Esophagus mucosa (tissue), 1 donor: ENCODE data around the gene DNAJC27. TPM values are rescaled to one million over a fixed set of nuclear protein-coding genes. Genes with fewer than 3 reads are reported as not detected.

Source experiments
- ATAC-seq: fragments of 200-7000 bp; cut with Tn5 transposase; one replicate; pipeline ENCODE4 v1.9.1; 2020
- total RNA-seq: library from RNA; stranded (reverse); gene quantifications from one replicate; pipeline ENCODE4 v1.2.4, GENCODE V29; 2023
- donor health status: DM: yes; HTN: yes; CAD: no.

DNAJC27 gene
- total RNA-seq, 1 donor from 2014 or later, result 2.2 TPM

DNA sequence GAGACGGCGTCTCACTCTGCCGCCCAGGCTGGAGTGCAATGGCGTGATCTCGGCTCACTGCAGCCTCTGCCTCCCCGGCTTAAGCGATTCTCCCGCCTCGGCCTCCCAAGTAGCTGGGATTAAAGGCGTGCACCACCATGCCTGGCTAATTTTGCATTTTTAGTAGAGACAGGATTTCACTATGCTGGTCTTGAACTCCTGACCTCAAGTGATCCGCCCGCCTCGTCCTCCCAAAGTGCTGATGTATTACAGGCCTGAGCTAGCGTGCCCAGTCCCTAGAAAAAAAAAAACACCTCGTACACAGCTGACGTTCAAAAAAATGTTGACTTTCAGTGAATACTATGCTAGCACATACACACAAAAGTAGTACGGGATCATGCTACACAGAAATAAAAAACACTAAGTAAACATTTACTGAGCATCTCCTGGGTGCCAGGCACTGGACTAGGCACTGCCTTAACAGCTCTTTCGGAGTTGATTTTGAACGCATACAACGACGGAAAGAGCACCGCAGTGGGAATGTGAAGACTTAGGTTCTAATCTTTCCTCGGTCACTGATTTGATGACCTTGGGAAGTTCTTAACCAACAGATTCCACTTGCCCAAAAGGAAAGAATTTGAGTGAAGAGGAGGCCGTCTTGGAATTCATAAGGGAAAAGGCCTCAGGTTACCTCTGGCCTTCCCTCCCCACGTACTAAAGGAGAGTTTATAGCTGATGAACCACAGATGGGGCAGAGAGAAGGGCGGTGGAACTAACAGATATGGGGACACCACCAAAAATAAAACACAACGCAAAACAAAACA is 1.1 kb downstream of the DNAJC27 start:
- ATAC-seq, result no peak

DNA sequence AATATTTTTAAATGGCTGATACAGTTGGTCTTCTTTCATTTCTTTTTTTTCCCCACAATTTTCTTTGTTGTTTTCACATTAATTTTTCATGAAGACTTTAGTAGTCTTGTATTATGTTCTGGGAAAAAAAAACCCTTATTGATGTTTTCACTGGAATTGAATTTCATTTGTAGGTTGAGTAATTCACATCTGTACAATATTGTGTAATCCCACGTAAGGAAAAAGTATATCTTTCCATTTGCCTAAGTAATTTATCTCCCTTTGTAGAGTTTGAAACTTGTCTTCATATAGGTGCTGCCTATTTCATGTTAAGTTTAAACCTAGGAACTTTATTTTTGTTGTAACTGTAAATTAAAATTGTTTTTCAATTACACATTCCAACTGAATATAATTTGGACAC is 2.0 kb downstream of the DNAJC27 start:
- ATAC-seq, result no peak

DNA sequence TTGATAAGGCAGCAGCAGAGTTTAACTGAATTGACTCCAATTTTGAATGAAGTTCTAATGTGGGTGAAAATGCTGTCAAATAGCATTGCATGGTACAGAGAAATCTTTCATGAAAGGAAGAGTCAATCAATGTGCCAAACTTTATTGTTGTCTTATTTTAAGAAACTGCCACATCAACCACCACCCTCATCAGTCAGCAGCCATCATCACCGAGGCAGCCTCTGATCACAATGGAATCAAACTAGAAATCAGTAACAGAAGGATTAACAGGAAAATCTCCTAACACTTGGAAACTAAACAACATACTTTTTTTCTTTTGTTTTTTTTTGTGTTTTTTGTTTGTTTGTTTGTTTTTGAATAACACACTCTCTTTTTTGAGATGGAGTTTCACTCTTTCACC is 9.9 kb downstream of the DNAJC27 start:
- ATAC-seq, result no peak

DNA sequence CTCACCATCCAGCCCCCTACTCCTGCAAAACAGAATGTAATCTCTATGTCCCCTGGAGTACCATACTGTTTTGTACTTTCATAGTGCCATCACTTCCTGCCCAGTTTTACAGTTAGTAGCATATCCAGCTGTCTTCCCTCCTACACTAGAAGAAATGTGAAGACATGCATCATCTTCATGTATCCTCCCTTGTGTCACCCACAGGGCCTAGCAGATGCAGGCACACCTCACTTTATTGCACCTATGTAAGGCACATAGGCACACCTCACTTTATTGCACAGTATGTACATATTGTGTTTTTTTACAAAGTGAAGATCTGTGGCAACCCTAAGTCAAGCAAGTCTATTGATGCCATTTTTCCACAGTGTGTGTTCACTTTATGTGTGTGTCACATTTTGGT is 12.0 kb downstream of the DNAJC27 start:
- no peak for ATAC-seq

DNA sequence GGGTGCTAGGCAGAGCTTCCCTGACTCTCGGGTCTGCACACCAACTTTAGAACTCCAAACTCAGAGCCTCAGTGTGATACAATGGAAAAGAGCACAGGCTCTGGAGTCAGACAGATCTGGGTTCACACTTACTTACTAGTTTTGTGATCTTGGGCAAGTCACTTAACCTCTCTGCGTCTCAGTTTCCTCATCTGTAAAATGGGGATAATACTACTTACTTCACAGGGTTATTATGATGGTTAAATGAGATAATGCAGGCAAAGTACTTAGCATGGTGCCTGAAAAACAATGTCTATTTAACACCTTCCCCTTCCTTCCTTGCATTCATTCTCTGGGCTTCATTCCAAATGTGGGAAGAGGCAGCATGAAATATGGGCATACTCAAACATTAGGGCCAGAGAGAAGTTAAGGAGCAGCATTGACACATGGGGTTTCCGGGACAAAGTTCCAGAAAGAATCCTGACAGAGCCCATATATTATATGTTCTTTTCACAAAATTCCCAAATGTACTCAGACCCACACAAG is 13.3 kb downstream of the DNAJC27 start:
- no peak for ATAC-seq

DNA sequence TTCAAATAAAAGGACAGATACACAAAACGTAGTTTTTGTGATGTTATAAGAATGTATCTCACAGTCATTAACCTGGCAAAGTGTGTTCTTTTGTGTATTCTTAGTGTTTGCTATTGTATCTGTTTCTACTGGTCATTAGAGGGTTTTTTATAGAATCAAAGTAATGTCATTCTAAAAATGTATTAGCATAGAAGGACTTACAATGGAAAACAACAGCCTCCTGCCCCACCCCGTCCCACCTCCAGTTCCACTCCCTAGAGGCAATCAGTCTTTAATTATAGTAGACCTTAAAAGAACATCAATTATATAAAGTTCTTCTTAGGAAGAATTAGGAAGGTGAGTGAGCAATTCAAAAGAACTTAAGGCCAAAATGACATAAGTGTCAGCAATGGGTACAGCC is 13.8 kb downstream of the DNAJC27 start:
- no peak for ATAC-seq

DNA sequence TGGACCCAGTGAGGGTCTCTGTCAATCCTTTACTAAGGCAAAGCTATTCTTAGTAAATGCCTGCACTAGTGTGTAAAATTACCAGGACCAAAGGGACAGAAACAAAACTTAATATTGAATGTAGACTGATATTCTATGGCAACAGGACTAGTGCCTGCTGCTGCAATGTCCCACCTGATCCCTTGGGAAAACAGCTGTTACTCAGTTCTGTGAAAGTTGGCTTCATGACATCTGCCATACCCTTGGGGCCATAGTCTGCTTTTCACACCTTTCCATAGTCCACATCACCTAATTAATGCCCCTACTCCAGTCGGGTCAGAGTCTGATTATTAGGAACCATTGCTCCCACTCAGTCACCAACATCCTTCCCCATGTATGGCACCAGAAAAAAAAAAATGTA is 14.5 kb downstream of the DNAJC27 start:
- no peak for ATAC-seq

DNA sequence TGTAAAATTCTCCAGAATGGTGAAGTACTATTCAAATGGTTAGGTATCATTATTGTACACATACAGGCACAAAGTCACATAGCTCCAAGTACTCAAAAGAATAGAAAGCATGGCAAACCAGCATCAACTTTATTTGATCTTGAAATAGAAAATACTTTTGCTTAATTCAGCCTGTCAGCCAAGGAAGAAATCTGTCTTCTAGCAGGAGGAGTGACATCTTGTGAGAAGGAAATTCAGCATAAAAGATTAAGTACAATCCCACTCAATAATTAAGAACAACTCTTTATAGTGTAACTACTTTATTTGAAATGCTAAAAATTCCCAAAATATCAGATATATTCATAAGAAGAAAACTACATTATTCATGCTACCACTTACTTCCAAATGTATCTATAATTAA is 15.8 kb downstream of the DNAJC27 start:
- ATAC-seq, result no peak

DNA sequence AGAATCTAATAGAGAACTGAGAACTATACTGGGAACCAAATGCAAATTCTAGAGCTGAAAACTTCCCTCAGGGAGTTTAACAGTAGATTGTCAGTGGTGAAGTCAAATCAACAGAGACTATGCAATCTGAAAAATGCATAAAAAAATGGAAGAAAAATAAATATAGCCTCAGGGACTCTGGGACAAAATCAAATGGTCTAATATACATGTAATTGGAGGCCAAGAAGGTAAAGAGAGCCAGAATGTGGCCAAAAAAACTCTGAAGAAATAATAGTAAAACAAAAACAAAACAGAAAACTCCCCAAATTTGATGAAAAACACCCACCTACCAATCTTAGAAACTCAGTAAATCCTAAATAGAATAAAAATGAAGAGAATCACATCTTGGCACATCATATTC is 16.5 kb downstream of the DNAJC27 start:
- ATAC-seq, result no peak

DNA sequence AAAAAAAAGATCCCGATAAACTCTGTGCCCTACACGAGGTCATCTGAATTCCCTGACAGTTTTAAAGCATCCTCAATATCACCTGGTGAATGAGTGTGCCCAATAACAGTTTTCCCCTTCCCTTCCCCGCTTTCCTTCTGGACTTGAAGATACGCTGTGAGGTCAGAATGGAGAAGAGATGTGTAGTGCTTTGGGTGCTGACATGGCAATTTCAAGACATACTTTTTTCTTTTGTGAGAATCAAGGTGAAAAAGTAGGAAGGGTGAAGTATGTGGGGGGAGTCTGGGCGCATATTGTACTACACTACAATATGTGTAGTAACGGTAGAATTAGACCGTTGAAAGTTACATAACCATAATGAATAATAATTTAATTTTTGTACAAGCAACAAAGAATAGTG is 21.7 kb downstream of the DNAJC27 start:
- ATAC-seq, result no peak

DNA sequence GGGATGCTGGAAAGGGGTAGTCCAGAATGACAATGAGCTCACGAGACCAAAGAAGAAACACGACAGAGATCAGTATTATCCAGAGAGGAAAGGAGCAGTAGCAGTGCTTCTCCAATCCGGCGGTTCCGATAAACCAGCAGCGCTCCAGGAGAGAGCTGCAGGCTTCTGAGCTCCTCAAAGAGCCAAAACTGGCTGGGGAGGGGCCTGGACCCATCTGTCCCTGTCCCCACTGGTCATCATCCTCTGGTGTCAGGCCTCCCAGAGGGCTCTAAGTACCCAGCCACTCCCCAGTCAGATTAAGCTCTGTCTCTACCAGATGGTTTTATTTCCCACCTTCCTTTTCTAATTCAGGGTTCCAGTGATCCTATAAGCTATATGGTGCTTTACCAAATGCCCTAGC is 23.2 kb downstream of the DNAJC27 start:
- no peak for ATAC-seq

DNA sequence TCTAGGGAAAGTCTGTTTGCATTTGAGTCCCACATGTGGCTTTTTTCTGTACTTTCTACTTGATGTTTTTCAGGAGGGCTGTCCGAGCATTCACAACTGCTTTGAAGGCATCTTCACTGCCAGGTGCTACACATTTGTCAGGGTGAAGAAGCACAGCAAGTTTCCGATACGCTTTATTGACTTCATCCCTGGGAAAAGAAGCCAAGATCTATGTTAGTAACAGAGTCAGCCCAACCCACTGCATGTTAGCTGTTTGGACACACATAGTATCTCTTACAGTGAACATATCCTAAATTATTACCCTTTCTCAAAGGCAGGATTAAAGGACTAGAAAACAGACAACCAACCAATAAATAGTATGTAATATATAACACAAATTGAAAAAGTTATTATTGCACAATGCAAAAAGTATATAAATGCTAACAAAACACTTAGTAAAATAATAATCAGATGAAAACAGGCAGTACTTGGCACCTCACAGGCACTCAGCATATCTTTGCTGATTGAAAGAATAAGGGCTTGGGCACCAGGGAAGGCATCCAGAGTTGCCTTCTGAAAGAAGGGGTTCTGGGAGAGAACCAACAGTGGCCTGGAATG is 24.1 kb downstream of the DNAJC27 start:
- no peak for ATAC-seq

DNA sequence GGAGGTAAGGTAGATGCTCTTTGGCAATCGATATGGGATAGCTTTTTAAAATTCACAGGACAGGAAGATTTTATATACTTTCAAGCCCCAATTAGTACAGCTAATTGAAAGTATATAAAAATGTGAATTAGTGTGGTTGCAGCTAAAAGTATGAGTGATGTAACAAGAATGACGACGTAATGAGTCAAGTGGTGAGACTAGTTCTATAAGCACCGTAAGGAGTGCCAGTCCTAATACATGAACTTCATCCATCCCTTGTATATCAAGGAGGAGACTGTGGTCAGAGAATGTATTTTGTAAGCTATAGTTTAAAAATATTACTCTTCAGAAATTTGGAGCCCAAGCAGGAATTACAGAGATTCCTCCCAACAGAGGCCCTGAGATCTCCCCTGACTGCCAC is 25.8 kb downstream of the DNAJC27 start:
- peak; percentile 77 for ATAC-seq

DNA sequence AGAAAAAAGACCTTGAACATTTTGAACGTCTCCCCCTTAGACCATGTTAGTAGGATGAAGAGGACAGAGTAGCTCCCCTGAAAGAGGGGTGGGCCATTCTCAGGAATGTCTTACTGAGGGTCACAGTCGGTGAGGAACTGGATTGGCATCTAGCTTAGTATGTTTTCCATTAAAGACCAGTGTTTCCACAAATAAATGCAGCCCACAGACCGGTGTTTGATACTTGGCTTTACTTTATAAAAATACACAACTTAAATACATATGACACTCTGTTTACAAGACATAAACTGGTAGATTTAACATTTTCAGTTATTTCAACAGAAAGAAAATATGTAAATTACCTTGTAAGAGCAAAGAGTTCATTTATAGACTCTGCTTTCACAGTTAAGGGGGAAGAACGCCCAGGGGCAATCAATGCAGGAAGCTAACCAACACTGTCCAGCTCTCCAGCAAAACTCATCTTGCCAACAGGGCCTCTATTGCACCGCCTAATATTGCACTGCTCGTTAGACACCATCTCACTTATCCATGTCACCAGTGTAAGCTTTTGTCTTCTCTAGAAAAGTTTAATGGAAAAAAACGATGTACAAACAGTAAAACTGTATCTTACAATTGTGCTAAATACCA is 28.2 kb downstream of the DNAJC27 start:
- no peak for ATAC-seq

DNA sequence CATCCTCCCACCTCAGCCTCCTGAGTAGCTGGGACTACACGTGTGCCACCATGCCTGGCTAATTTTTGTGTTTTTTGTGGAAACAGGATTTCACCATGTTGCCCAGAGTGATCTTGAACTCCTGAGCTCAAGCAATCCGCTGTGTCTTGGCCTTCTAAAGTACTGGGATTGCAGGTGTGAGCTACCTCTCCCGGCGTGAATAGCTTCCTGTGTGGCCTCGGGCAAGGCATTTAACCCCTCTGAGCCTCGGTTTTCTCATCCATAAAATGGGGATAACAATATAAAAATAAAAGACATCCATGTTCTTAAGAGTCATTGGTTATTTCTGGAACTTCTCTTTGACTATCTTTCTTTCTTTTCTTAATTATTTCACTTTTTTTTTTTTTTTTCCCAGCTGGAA is 32.4 kb downstream of the DNAJC27 start:
- ATAC-seq, result no peak

DNA sequence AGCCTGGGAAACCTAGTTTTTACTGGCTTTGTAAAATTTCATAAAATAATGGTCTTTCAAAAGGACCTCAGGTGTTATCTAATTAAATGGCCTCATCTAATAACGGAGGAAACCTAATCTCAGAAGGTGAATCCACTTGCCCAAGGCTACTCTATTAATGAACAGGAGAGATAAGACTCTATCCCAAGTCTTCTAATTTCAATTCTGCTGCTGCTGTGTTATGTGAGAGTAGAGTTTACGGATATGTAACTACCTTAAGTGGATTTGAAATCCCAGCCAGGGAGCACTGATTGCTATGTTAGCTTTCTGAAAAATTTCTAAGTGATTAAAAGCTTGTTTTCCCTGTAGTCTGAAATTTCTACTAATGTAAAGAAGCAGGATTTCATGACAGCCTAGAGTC is 34.5 kb downstream of the DNAJC27 start:
- ATAC-seq, result no peak

DNA sequence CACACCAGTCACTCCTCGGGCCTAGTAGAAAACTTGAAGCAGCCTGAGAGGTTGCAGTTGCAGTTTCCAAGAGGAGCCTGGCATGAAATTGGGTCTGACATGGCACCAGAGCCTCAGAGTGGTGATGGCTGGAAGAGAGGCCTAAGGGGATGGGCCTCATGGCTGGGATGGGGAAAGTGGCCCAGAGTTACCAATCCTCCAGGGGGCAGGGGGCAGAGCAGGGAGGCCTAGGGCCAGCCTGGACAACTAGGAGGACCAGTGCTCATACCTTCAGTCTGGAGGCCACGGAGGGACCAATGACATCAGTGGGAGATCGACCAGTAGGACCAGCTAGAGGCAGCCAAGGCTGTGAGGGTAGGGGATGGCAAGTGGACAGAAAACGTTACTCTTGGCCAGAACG is 36.6 kb downstream of the DNAJC27 start:
- no peak for ATAC-seq

DNA sequence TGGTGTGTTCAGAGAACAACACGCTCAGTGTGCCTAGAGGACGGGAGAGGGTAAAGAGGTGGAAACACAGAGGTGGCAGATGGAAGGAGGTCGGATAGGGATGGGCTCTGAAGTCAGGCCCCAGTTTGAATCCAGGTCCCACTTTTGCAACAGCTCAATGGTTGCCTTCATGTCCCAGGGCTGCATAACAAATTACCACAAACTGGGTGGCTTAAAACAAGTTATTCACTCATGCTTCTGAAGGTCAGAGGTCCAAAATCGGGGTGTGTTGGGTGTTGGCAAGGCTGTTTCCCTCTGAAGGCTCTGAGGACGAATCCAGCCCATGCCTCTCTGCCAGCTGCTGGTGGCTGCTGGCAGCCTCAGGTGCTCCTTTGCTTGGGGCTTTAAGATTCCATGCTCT is 39.0 kb downstream of the DNAJC27 start:
- no peak for ATAC-seq

DNA sequence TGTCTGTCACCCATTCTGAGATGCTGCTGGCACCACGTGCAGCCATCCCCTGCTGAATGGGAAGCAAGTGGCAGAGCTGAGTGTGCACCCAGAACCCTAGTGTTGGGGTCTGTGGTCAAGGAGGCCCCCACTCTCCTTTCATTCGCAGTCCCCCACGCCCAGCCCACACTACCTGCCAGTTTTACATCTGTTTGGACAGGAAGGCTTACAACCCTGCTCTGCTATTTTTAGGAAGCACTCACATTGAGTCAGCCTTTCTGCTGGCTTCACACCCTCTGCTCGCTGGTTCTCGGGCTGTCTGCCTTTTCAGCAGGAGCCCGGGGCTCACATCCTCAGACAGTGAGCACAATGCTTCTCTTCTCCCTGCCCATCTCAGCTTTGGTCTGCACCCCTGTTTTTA is 41.0 kb downstream of the DNAJC27 start:
- ATAC-seq, result no peak

DNA sequence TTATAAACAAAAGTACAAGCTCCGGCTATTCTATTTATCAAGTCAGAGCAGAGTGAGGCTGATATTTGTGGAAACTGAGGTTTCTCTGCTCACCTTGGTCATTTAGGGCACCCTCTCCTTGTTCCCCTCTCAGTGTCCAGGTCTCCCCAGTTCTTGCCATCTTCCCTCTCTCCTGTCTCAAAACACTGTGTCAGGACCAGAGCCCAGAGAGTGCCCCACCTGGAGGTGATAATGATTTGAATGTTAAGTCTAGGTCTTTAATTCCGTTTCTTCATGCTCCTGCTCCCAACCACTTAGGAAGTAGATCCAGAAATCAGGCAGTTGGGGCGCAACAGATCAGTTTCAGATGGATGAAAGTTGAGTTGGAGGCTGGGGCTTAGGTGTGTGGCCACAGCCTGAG is 42.5 kb downstream of the DNAJC27 start:
- ATAC-seq, result no peak

DNA sequence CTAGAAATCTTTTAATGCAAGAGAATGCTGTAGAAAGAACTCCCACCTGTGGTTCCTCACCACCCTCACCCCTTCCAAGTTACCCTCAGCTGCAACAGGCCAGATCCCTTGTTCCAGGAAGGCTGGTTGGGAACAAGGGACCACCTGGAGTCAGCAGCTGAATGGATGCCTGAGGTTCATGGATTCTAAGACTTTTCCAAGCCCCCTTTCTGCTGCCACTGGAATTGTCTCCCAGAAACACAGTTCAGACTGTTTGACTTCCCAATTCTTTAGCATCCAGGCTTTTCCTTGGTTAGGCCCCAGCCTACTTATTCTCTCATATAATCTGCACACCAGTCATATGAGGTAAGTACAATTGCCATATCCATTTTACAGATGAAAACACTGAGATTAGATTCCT is 43.7 kb downstream of the DNAJC27 start:
- ATAC-seq, result no peak

DNA sequence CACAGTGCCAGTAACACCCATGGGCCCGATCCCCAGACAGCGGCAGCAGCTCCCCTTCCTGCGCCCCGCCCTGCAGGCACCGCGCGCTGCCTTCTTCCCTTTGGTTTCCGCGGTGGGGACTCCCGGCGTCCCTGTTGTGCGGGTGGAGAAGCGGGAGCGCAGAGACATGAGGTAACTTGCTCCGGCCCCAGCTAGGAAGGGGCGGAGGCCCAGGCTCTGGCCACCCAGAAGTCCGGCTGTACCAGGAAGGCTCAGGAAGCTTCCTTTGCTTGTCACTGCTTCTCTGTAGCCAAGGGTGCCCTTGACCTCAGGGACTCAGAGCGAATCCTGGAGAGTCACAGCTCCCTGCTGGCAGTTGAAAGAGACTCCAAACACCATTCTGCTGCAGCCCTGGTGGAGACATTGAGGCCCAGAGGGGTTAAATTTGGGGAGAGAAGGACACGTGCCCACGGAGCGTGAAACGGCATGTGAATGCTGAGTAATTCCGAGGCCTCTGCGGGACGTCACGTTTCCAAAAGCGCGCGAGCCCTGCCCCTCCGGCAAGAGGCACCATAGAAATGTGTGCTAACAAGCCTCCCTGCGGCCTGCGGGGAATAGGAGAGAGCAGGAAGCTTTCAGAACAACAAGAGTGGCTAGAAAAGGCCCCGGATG is 45.0 kb downstream of the DNAJC27 start:
- ATAC-seq, result peak; percentile 71

DNA sequence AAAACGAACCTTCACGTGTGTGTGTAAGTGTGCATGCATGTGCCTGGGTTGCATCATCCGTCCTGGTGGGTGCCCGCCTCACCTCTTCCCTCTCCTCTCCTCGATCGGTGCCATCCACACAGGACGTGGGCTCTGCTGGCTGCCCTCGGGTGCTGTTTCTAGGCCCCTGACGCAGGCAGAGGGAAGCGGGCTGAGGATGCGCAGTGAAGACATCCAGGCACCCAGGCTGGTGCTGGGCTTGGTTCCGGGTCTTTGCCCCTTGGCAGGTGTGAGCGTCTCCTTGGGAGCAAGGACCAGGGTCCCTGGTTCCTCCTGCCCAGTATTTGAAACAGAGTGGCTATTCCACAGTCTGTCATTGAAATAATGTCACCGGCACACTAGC is 45.5 kb downstream of the DNAJC27 start:
- ATAC-seq, result peak; percentile 7
